SK-N-SH (cell line): ENCODE data around the gene CYP26B1. TPM values are rescaled to one million over a fixed set of nuclear protein-coding genes. Genes with fewer than 3 reads are reported as not detected.

Source experiments
- CTCF ChIA-PET: fragments of 300-600, 350-600 bp; formaldehyde crosslinking; extraction: SDS; loops from one replicate; lab custom pipeline; 2021; lab: Yijun Ruan, JAX
- POLR2A ChIA-PET: fragments of 350-600 bp; sonication (Branson Sonifier 250); formaldehyde crosslinking; extraction: SDS; loops from one replicate; lab custom pipeline; 2020; ENCODE audit warnings: antibody characterized with exemption, inconsistent platforms; lab: Yijun Ruan, JAX
- DNase-seq: peaks from one replicate; pipeline ENCODE4 v3.0.0; 2012
- H2AFZ ChIP-seq: fragments of 200-600 bp; sonication (generic); 2 replicates; pipeline ENCODE4 v1.8.1; 2016; ENCODE audit warnings: antibody characterized with exemption, mild to moderate bottlenecking, low read depth
- H3F3A ChIP-seq: fragments of 200-600 bp; sonication (generic); replicated peaks from 2 replicates; pipeline ENCODE3; 2016; ENCODE audit warnings: antibody characterized with exemption, mild to moderate bottlenecking; ENCODE audit not compliant: insufficient read depth
- H3K27ac ChIP-seq, 2 experiments: fragments of 200-500 bp in 1 of 2; fragments of 200-600 bp in 1 of 2; sonication (Bioruptor generic) in 1 of 2; sonication (generic), shearing (Covaris generic) in 1 of 2; 2 replicates each; pipeline versions ENCODE4 v1.5.1 to v1.6.1; 2014 to 2016; ENCODE audit warnings: low read depth in 2 of 2, inconsistent platforms in 1 of 2, low read length in 1 of 2, mild to moderate bottlenecking in 1 of 2, mixed read lengths in 1 of 2
- H3K27me3 ChIP-seq: fragments of 200-600 bp; sonication (generic), shearing (Covaris generic); 2 replicates; pipeline ENCODE4 v1.6.1; 2016; ENCODE audit warnings: mixed run types; ENCODE audit not compliant: insufficient read depth
- H3K36me3 ChIP-seq, 2 experiments: fragments of 200-500 bp in 1 of 2; fragments of 200-600 bp in 1 of 2; sonication (Bioruptor generic) in 1 of 2; sonication (generic) in 1 of 2; replicated peaks in 1 of 2; 2 replicates each; pipeline versions ENCODE3 to v1.5.1; 2014 to 2016; ENCODE audit warnings: low read length in 1 of 2, mild to moderate bottlenecking in 1 of 2; ENCODE audit not compliant: insufficient read depth in 2 of 2, control insufficient read depth in 1 of 2
- H3K4me1 ChIP-seq, 2 experiments: fragments of 200-500 bp in 1 of 2; fragments of 200-600 bp in 1 of 2; sonication (Bioruptor generic) in 1 of 2; sonication (generic), shearing (Covaris generic) in 1 of 2; 2 replicates each; pipeline versions ENCODE4 v1.5.1 to v1.6.1; 2014 to 2016; ENCODE audit warnings: low read depth in 1 of 2, low read length in 1 of 2, mixed run types in 1 of 2; ENCODE audit not compliant: insufficient read depth in 2 of 2, control insufficient read depth in 1 of 2
- H3K4me2 ChIP-seq: fragments of 200-600 bp; sonication (generic), shearing (Covaris generic); 2 replicates; pipeline ENCODE4 v1.6.1; 2017; ENCODE audit warnings: mixed run types
- H3K4me3 ChIP-seq, 2 experiments: fragments of 200-500 bp in 1 of 2; fragments of 200-600 bp in 1 of 2; sonication (Bioruptor generic) in 1 of 2; sonication (generic), shearing (Covaris generic) in 1 of 2; 2 replicates each; pipeline versions ENCODE4 v1.5.1 to v1.8.1; 2014 to 2016; ENCODE audit warnings: low read depth in 2 of 2, inconsistent platforms in 1 of 2, low read length in 1 of 2, mild to moderate bottlenecking in 1 of 2, mixed read lengths in 1 of 2, moderate library complexity in 1 of 2
- H3K79me2 ChIP-seq: fragments of 200-600 bp; sonication (generic); 2 replicates; pipeline ENCODE4 v1.8.1; 2017; ENCODE audit warnings: mild to moderate bottlenecking; ENCODE audit not compliant: insufficient read depth
- H3K9ac ChIP-seq: fragments of 200-600 bp; sonication (generic); 2 replicates; pipeline ENCODE4 v1.6.1; 2017; ENCODE audit warnings: mixed run types
- H3K9me2 ChIP-seq: fragments of 200-600 bp; sonication (generic); 2 replicates; pipeline ENCODE4 v1.6.1; 2017; ENCODE audit warnings: mixed run types
- H3K9me3 ChIP-seq: fragments of 200-600 bp; sonication (generic); 2 replicates; pipeline ENCODE4 v1.6.1; 2017; ENCODE audit warnings: mixed run types, mild to moderate bottlenecking, moderate library complexity
- H4K20me1 ChIP-seq: fragments of 200-600 bp; sonication (generic); 2 replicates; pipeline ENCODE4 v1.6.1; 2017; ENCODE audit warnings: mild to moderate bottlenecking, mixed run types; ENCODE audit not compliant: insufficient read depth
- CHD2 ChIP-seq: fragments of 150-350 bp; IDR thresholded peaks from 2 replicates; pipeline ENCODE4 v1.6.1; 2018; ENCODE audit warnings: low read length; ENCODE audit not compliant: partially characterized antibody
- EP300 ChIP-seq, 2 experiments: IDR thresholded peaks; 2 replicates each; pipeline versions ENCODE4 v1.4.0 to v1.6.1; 2012; ENCODE audit warnings: borderline replicate concordance in 1 of 2, low read depth in 1 of 2, low read length in 1 of 2
- GABPA ChIP-seq: IDR thresholded peaks from 2 replicates; pipeline ENCODE4 v1.4.0; 2012; ENCODE audit warnings: low read depth, mild to moderate bottlenecking
- MXI1 ChIP-seq: IDR thresholded peaks from 2 replicates; pipeline ENCODE4 v1.6.1; 2012; ENCODE audit warnings: mild to moderate bottlenecking, low read depth, low read length, improper control_type of control experiment
- NFIC ChIP-seq: IDR thresholded peaks from 2 replicates; pipeline ENCODE4 v1.4.0; 2012; ENCODE audit warnings: borderline replicate concordance
- RAD21 ChIP-seq: IDR thresholded peaks from 2 replicates; pipeline ENCODE4 v1.6.1; 2012; ENCODE audit warnings: mild to moderate bottlenecking, low read length
- RCOR1 ChIP-seq: fragments of 150-350 bp; IDR thresholded peaks from 2 replicates; pipeline ENCODE4 v1.6.1; 2017; ENCODE audit warnings: antibody characterized with exemption, low read length
- RFX5 ChIP-seq: IDR thresholded peaks from 2 replicates; pipeline ENCODE4 v1.6.1; 2012; ENCODE audit warnings: mild to moderate bottlenecking, improper control_type of control experiment, low read length
- SMC3 ChIP-seq: IDR thresholded peaks from 2 replicates; pipeline ENCODE4 v1.6.1; 2012; ENCODE audit warnings: low read depth, low read length, improper control_type of control experiment
- TAF1 ChIP-seq: IDR thresholded peaks from 2 replicates; pipeline ENCODE4 v1.6.1; 2012; ENCODE audit warnings: low read depth, mild to moderate bottlenecking, low read length, moderate library complexity, borderline replicate concordance
- TCF12 ChIP-seq: IDR thresholded peaks from 2 replicates; pipeline ENCODE4 v1.4.0; 2012
- USF1 ChIP-seq: IDR thresholded peaks from 2 replicates; pipeline ENCODE4 v1.4.0; 2012; ENCODE audit warnings: low read depth, borderline replicate concordance
- ZBTB33 ChIP-seq: IDR thresholded peaks from 2 replicates; pipeline ENCODE4 v1.4.0; 2012; ENCODE audit warnings: low read depth, borderline replicate concordance
- WGBS: methylation state at CpG from one replicate; pipeline ENCODE4 v1.1.6; 2017; ENCODE audit warnings: low lambda C conversion rate; 5-methylcytosine and 5-hydroxymethylcytosine counted together
- polyA plus RNA-seq, 3 experiments: library from polyadenylated mRNA; depleted of rRNA; stranded (reverse); fragments of >200 nt; gene quantifications; 2 replicates each; pipeline ENCODE4 v1.2.3, GENCODE V29; 2012
- TF ChIP-seq, protein P1 (sequence below): fragments of 150-350 bp; IDR thresholded peaks from 2 replicates; pipeline ENCODE4 v1.6.1; 2017; ENCODE audit warnings: antibody characterized with exemption, low read length, low read depth, borderline replicate concordance
- TF ChIP-seq, protein P2 (sequence below): fragments of 200-600 bp; sonication (generic); IDR thresholded peaks from 2 replicates; pipeline ENCODE4 v1.6.1; 2017; ENCODE audit warnings: antibody characterized with exemption, mild to moderate bottlenecking, moderate library complexity

CYP26B1 gene
- polyA plus RNA-seq, 1 of the 3 experiments (the other 2 are of a cell fraction), result 0.33 TPM

DNA sequence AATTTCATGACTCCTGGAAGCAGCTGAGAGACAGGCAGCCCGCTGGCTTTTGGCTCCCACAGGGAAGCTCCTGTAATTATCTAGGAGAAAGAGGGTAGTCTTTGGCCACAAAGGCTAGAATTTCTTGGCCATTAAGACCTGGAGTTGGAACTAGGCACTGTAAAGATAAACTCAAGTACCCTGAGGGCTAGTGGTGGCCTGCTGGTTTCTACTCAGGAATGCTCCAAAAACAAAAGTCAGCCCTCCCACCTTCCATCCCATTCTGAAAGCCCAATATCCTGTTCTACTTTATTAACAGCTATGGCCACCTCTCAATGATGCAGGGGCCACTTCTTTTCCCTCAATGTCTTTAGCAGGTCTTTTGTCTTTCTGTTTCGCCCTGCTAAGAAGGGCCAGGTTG lies 34.0 kb upstream of the CYP26B1 start (continued):
- TF ChIP-seq, protein P1, sequence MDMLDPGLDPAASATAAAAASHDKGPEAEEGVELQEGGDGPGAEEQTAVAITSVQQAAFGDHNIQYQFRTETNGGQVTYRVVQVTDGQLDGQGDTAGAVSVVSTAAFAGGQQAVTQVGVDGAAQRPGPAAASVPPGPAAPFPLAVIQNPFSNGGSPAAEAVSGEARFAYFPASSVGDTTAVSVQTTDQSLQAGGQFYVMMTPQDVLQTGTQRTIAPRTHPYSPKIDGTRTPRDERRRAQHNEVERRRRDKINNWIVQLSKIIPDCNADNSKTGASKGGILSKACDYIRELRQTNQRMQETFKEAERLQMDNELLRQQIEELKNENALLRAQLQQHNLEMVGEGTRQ, result no peak
- no peak for TF ChIP-seq ZBTB33
- no peak for TF ChIP-seq CHD2
- no peak for TF ChIP-seq TCF12

DNA sequence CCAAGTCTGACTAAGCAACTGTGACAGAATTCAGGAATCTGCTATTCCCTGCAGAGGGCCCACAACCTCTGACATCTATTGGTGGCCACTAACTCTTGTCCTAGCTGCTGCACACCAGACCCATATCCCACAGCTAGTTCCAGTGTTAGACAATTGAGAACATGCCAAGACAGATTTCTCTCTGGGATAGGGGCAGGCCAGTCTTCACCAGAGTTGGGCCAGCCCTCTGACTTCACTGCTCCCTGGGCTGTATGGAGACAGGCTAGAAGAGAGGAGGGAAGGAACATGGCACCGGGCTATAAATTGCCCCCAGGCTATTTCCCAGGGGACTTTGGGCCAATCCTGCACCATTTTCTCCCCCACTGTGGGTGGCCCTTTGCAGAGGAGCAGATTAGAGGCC lies 32.7 kb upstream of the CYP26B1 start:
- CTCF ChIA-PET, result interaction anchor here (1.1 kb wide), 1 partner anchor 399 kb away, joined by 4 read pairs; no protein-coding TSS in a partner anchor
- no peaks in the 10 kb centered on the region for H4K20me1 ChIP-seq
- no peaks in the 10 kb centered on the region for H3K27me3 ChIP-seq
- no peak overlapping the region for H3K9ac ChIP-seq
- no peak overlapping the region for H3K4me2 ChIP-seq
- H3K9me2 ChIP-seq, result no peaks in the 10 kb centered on the region
- no peak overlapping the region for H3K27ac ChIP-seq
- H3K4me1 ChIP-seq, result no peaks in the 10 kb centered on the region
- H3K79me2 ChIP-seq, result no peaks in the 10 kb centered on the region
- no peaks in the 10 kb centered on the region for H3K9me3 ChIP-seq
- H3F3A ChIP-seq, result no peaks in the 10 kb centered on the region
- TF ChIP-seq USF1 (no peak), TAF1 (no peak), RCOR1 (no peak), EP300 (IDR thresholded peaks at IDR 0.05; ENCODE audit: borderline replicate concordance in 1 of 2, low read depth in 1 of 2, low read length in 1 of 2) (no peak), RFX5 (no peak), NFIC (no peak), GABPA (no peak), ZBTB33 (no peak), MXI1 (no peak), SMC3 (no peak), RAD21 (no peak)
- TF ChIP-seq, protein P2, sequence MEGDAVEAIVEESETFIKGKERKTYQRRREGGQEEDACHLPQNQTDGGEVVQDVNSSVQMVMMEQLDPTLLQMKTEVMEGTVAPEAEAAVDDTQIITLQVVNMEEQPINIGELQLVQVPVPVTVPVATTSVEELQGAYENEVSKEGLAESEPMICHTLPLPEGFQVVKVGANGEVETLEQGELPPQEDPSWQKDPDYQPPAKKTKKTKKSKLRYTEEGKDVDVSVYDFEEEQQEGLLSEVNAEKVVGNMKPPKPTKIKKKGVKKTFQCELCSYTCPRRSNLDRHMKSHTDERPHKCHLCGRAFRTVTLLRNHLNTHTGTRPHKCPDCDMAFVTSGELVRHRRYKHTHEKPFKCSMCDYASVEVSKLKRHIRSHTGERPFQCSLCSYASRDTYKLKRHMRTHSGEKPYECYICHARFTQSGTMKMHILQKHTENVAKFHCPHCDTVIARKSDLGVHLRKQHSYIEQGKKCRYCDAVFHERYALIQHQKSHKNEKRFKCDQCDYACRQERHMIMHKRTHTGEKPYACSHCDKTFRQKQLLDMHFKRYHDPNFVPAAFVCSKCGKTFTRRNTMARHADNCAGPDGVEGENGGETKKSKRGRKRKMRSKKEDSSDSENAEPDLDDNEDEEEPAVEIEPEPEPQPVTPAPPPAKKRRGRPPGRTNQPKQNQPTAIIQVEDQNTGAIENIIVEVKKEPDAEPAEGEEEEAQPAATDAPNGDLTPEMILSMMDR, result no peak
- no peak overlapping the region for H2AFZ ChIP-seq
- WGBS, result 100% methylated on average over 1 of the region's 1 CpG
- POLR2A ChIA-PET, result no interaction called here
- H3K4me3 ChIP-seq, result no peak overlapping the region
- peaks cover 0 to 12% of the 10 kb centered on the region in 2 experiments for H3K36me3 ChIP-seq
- no peak for DNase-seq
